Measurements from ENCODE around the gene DISP2.

The DISP2 gene

GRCh38 chr15:40365624-40366456 lies 7.8 kb downstream of the DISP2 start:
- no peak for DNase-seq

- DNase-seq = no peak
These were observed 8.7 kb downstream of the DISP2 start for GRCh38 chr15:40366457-40367370.

- no peak for DNase-seq
These were observed 9.3 kb downstream of the DISP2 start for GRCh38 chr15:40367371-40367685.

- DNase-seq = peak; percentile 85
These were observed 9.9 kb downstream of the DISP2 start for GRCh38 chr15:40367686-40368611.

- DNase-seq = no peak
These were observed 10.9 kb downstream of the DISP2 start for GRCh38 chr15:40368719-40369473.

- DNase-seq = no peak
These were observed 11.5 kb downstream of the DISP2 start for GRCh38 chr15:40369474-40369869.

- no peak for DNase-seq
These were observed 12.0 kb downstream of the DISP2 start for GRCh38 chr15:40369971-40370370.

GRCh38 chr15:40372981-40373380 lies 15.0 kb downstream of the DISP2 start:
- no peak for DNase-seq

GRCh38 chr15:40377606-40378005 lies 19.6 kb downstream of the DISP2 start:
- no peak for DNase-seq

GRCh38 chr15:40379374-40379773 lies 21.4 kb downstream of the DISP2 start:
- DNase-seq = no peak

GRCh38 chr15:40379853-40380252 lies 21.8 kb downstream of the DISP2 start:
- DNase-seq = no peak

- no peak for DNase-seq
These were observed 22.6 kb downstream of the DISP2 start for GRCh38 chr15:40380636-40381035.

GRCh38 chr15:40381818-40382529 lies 24.0 kb downstream of the DISP2 start:
- no peak for DNase-seq

GRCh38 chr15:40382580-40383456 lies 24.8 kb downstream of the DISP2 start, which contains the start of gene KNSTRN:
TSS of gene KNSTRN (plus strand) at chr15:40382721. CDS start at chr15:40382836, 115 bp downstream.
- DNase-seq = peak; percentile 91

GRCh38 chr15:40386480-40386879 lies 28.5 kb downstream of the DISP2 start:
- no peak for DNase-seq

- DNase-seq = no peak
These were observed 31.2 kb downstream of the DISP2 start for GRCh38 chr15:40388941-40389823.

GRCh38 chr15:40389824-40390595 lies 32.0 kb downstream of the DISP2 start:
- no peak for DNase-seq
